HepG2 (cell line): Measurements from ENCODE around the gene AGBL1. TPM values are rescaled to one million over a fixed set of nuclear protein-coding genes. Genes with fewer than 3 reads are reported as not detected.

ENCODE experiments used
- ATAC-seq: fragments of 200-7000 bp; cut with Tn5 transposase; 3 replicates; pipeline ENCODE4 v1.9.1; 2020; ENCODE audit warnings: mild to moderate bottlenecking, moderate library complexity
- BruUV-seq: library from RNA; stranded (reverse); fragments of 400-500 nt; replicated peaks from 2 replicates; lab custom pipeline; 2021; lab: Mats Ljungman, UMichigan
- CTCF ChIA-PET: fragments of 300-600 bp; formaldehyde crosslinking; extraction: SDS; loops from one replicate; lab custom pipeline; 2021; ENCODE audit warnings: low total read pairs, inconsistent platforms, low intra/inter-chr PET ratio; lab: Yijun Ruan, JAX
- POLR2A ChIA-PET: fragments of 350-600 bp; sonication (Branson Sonifier 250); formaldehyde crosslinking; loops from one replicate; lab custom pipeline; 2020; ENCODE audit warnings: antibody characterized with exemption, inconsistent platforms; lab: Yijun Ruan, JAX
- DNase-seq: peaks from one replicate; pipeline ENCODE4 v3.0.0-alpha.2; 2015; ENCODE audit warnings: low spot score
- FAIRE-seq: peaks from 3 replicates; lab custom pipeline; 2011; peaks lifted over from hg19 to GRCh38; lab: Jason Lieb, UNC
- H2AFZ ChIP-seq: one replicate; pipeline ENCODE4 v1.6.1; 2011; ENCODE audit warnings: low read length, inconsistent platforms
- H3K27ac ChIP-seq: fragments of 300-600 bp; 3 replicates; pipeline ENCODE4 v1.8.0; 2011; ENCODE audit warnings: mixed run types, mild to moderate bottlenecking, mixed read lengths, low read length, inconsistent platforms; ENCODE audit not compliant: insufficient read depth; ENCODE audit errors: extremely low read length
- H3K27me3 ChIP-seq, 2 experiments: fragments of 200-600 bp in 1 of 2; 2 replicates in 1 of 2; 3 replicates in 1 of 2; pipeline versions ENCODE4 v1.6.0 to v1.8.0; 2011; ENCODE audit warnings: low read length in 2 of 2, mild to moderate bottlenecking in 2 of 2, moderate library complexity in 2 of 2, inconsistent platforms in 1 of 2; ENCODE audit not compliant: insufficient read depth in 2 of 2, control insufficient read depth in 1 of 2
- H3K36me3 ChIP-seq, 2 experiments: fragments of 200-600 bp in 1 of 2; replicated peaks in 1 of 2; 2 replicates in 1 of 2; 3 replicates in 1 of 2; pipeline versions ENCODE4 v1.5.1 to v1.8.0; 2011; ENCODE audit warnings: low read length in 2 of 2, inconsistent platforms in 1 of 2; ENCODE audit not compliant: insufficient read depth in 2 of 2, control insufficient read depth in 1 of 2
- H3K4me1 ChIP-seq: 2 replicates; pipeline ENCODE4 v1.5.1; 2012; ENCODE audit warnings: low read length, inconsistent platforms; ENCODE audit not compliant: insufficient read depth
- H3K4me2 ChIP-seq: 2 replicates; pipeline ENCODE4 v1.6.0; 2011; ENCODE audit warnings: low read depth, low read length, inconsistent platforms
- H3K4me3 ChIP-seq, 3 experiments: fragments of 200-600 bp in 1 of 3; sonication (generic), shearing (Covaris generic) in 1 of 3; replicated peaks in 1 of 3; 2 replicates each; pipeline ENCODE4 v1.5.1; 2011 to 2016; ENCODE audit warnings: low read length in 3 of 3, inconsistent platforms in 2 of 3, low read depth in 2 of 3, mild to moderate bottlenecking in 2 of 3, control low read depth in 1 of 3, mixed read lengths in 1 of 3; ENCODE audit not compliant: insufficient read depth in 1 of 3
- H3K79me2 ChIP-seq: one replicate; pipeline ENCODE4 v1.6.1; 2011; ENCODE audit warnings: low read length, inconsistent platforms; ENCODE audit not compliant: insufficient read depth
- H3K9ac ChIP-seq: 2 replicates; pipeline ENCODE4 v1.6.0; 2011; ENCODE audit warnings: mild to moderate bottlenecking, low read depth, low read length, inconsistent platforms; ENCODE audit not compliant: insufficient read depth
- H3K9me3 ChIP-seq: 2 replicates; pipeline ENCODE4 v1.5.1; 2012; ENCODE audit warnings: mild to moderate bottlenecking, low read length
- H4K20me1 ChIP-seq: 2 replicates; pipeline ENCODE4 v1.6.0; 2011; ENCODE audit warnings: inconsistent platforms, mild to moderate bottlenecking, low read length, moderate library complexity; ENCODE audit not compliant: insufficient read depth
- LRRFIP1 ChIP-seq: sonication (generic); formaldehyde crosslinking; conservative IDR thresholded peaks from 2 replicates; pipeline ENCODE4 v1.4.0; 2020; ENCODE audit warnings: missing genetic modification reagents
- XBP1 ChIP-seq: sonication (generic); formaldehyde crosslinking; IDR thresholded peaks from 2 replicates; pipeline ENCODE4 v1.5.0; 2020; ENCODE audit warnings: missing genetic modification reagents
- ZBTB49 ChIP-seq: sonication (generic); formaldehyde crosslinking; IDR thresholded peaks from 2 replicates; pipeline ENCODE4 v1.4.0; 2020; ENCODE audit warnings: missing genetic modification reagents, borderline replicate concordance
- ZNF264 ChIP-seq: sonication (generic); formaldehyde crosslinking; IDR thresholded peaks from 2 replicates; pipeline ENCODE4 v1.4.0; 2020; ENCODE audit warnings: missing genetic modification reagents
- ZNF83 ChIP-seq: sonication (generic); formaldehyde crosslinking; IDR thresholded peaks from 2 replicates; pipeline ENCODE4 v1.4.0; 2020; ENCODE audit warnings: missing genetic modification reagents, mild to moderate bottlenecking, borderline replicate concordance
- WGBS: methylation state at CpG from one replicate; pipeline ENCODE4 v1.1.6; 2017; ENCODE audit warnings: low lambda C conversion rate; 5-methylcytosine and 5-hydroxymethylcytosine counted together
- in situ Hi-C: cut with HindIII; loops from 2 replicates; pipeline ENCODE4 v1.10.0; 2017; ENCODE audit warnings: low pct_unique_long_range_greater_than_20kb; ENCODE audit not compliant: extremely low pct_ligation_motif_present
- intact Hi-C: fragments of 100-400 bp; cut with micrococcal nuclease; formaldehyde crosslinking; loops from one replicate; pipeline ENCODE4 v1.10.0; 2022; ENCODE audit not compliant: unreplicated experiment
- polyA plus RNA-seq, 8 experiments: library from polyadenylated mRNA; depleted of rRNA in 3 of 8; stranded (reverse) in 7 of 8; unstranded in 1 of 8; fragments of >200 nt; fragmentation: Illumina TruSeq in 4 of 8; extraction: Trizol in 4 of 8; gene quantifications; 2 replicates each; pipeline versions ENCODE4 v1.2.1 to v1.2.3, GENCODE V29; 2011 to 2016; ENCODE audit warnings: low read depth in 4 of 8, missing spikeins in 1 of 8, mixed read lengths in 1 of 8; ENCODE audit not compliant: insufficient read depth in 1 of 8
- total RNA-seq, 5 experiments: library from RNA; depleted of rRNA; stranded (reverse); fragments of >200 nt; fragmentation: Illumina TruSeq; extraction: Trizol; gene quantifications; 2 replicates each; pipeline ENCODE4 v1.2.3, GENCODE V29; 2016; ENCODE audit warnings: low read depth in 1 of 5

The AGBL1 gene
- total and polyA plus RNA-seq, 2 of the 13 experiments (the other 11 are each of a cell fraction or from before 2014, with no cell fraction given) = 0.01 TPM; not detected in 1

GRCh38 chr15:86885616-86886015 is 805.9 kb downstream of the AGBL1 start:
- no peak overlapping the region for H3K27ac ChIP-seq
- ChIA-PET CTCF (no interaction called here), POLR2A (no interaction called here)
- no peak overlapping the region for H3K9ac ChIP-seq
- FAIRE-seq (no peak), DNase-seq (no peak), ATAC-seq (no peak)
- no peak overlapping the region for H2AFZ ChIP-seq
- no peaks in the 10 kb centered on the region for H3K36me3 ChIP-seq
- intact Hi-C loops (no loop called here), in situ Hi-C loops (no loop called here)
- no peaks in the 10 kb centered on the region for H3K27me3 ChIP-seq
- 0% methylated on average over 1 of the region's 1 CpG for WGBS
- H3K9me3 ChIP-seq = peaks cover 11% of the 10 kb centered on the region; the same call in 1 of the 2 replicates
- H3K4me1 ChIP-seq = no peaks in the 10 kb centered on the region
- no peak overlapping the region for H3K4me3 ChIP-seq
- no peaks in the 10 kb centered on the region for H3K79me2 ChIP-seq
- no peaks in the 10 kb centered on the region for H4K20me1 ChIP-seq
- H3K4me2 ChIP-seq = no peak overlapping the region
- TF ChIP-seq ZNF264 (CRISPR knock-in tag) (no peak), ZBTB49 (CRISPR knock-in tag) (no peak), LRRFIP1 (CRISPR knock-in tag) (no peak), ZNF83 (CRISPR knock-in tag) (no peak), XBP1 (CRISPR knock-in tag) (no peak)
- no TSS peak for BruUV-seq
